ENCODE data around the gene IL25.

DNA sequence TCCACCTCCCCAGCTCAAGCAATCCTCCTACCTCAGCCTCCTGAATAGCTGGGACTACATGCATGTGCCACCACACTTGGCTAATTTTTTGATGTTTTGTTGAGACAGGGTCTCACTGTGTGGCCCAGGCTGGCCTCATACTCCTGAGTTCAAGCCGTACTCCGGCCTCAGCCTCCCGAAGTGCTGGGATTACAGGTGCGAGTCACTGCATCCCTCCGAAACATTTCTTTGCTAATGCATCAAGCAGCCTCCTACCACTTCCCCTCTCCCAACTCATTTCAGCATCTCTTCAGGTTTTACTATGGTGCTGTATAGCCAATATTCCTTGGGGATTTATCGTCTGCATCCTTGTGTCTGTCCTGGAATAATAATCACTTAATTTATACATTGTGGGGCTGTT, 17.6 kb upstream of the IL25 start:
- TF ChIP-seq, protein P1, sequence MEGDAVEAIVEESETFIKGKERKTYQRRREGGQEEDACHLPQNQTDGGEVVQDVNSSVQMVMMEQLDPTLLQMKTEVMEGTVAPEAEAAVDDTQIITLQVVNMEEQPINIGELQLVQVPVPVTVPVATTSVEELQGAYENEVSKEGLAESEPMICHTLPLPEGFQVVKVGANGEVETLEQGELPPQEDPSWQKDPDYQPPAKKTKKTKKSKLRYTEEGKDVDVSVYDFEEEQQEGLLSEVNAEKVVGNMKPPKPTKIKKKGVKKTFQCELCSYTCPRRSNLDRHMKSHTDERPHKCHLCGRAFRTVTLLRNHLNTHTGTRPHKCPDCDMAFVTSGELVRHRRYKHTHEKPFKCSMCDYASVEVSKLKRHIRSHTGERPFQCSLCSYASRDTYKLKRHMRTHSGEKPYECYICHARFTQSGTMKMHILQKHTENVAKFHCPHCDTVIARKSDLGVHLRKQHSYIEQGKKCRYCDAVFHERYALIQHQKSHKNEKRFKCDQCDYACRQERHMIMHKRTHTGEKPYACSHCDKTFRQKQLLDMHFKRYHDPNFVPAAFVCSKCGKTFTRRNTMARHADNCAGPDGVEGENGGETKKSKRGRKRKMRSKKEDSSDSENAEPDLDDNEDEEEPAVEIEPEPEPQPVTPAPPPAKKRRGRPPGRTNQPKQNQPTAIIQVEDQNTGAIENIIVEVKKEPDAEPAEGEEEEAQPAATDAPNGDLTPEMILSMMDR (IDR thresholded peaks at IDR 0.05) = no peak
- TF ChIP-seq POLR2A (IDR thresholded peaks at IDR 0.05; ENCODE audit: low read depth) = no peak

Measured in esophagus muscularis mucosa (tissue), 3 donors.